ENCODE results near the gene SRPRA. TPM values are rescaled to one million over a fixed set of nuclear protein-coding genes. Genes with fewer than 3 reads are reported as not detected.

Gene SRPRA
- total and polyA plus RNA-seq, 2 donors (not counting 1 experiment from before 2014, with no cell fraction given): 115 to 136 TPM

GRCh38 chr11:126317756-126318573 lies 49.3 kb upstream of the SRPRA start:
- Mint-ChIP-seq H3K27me3 (no peaks in the 10 kb centered on the region), H3K9me3 (ENCODE audit: insufficient read depth) (no peaks in the 10 kb centered on the region), H3K27ac (no peak overlapping the region), H3K4me1 (peaks cover 30% of the 10 kb centered on the region), H3K4me3 (no peak overlapping the region)
- no peak overlapping the region for H3K9ac ChIP-seq (ENCODE audit: low read length)
- H2AFZ ChIP-seq (ENCODE audit: insufficient read depth, low read depth, low read length, poor library complexity, severe bottlenecking): no peak overlapping the region
- CTCF ChIA-PET: no interaction called here
- 50% methylated on average over 10 of the region's 14 CpGs for WGBS (ENCODE audit: insufficient coverage)
- H3K27ac ChIP-seq (ENCODE audit: low read length in 2 of 2): no peak overlapping the region
- H3K27me3 ChIP-seq (replicated peaks in 1 of 4; ENCODE audit: control extremely low read depth in 1 of 4, control insufficient read depth in 3 of 4, insufficient read depth in 4 of 4, low read length in 3 of 4): no peaks in the 10 kb centered on the region
- peaks cover 48% of the 10 kb centered on the region for H3K79me2 ChIP-seq (ENCODE audit: control insufficient read depth, insufficient read depth, low read length)
- TF ChIP-seq CTCF (IDR thresholded peaks at IDR 0.05) (no peak), EZH2 (IDR thresholded peaks at IDR 0.05; ENCODE audit: borderline replicate concordance, insufficient read depth, low read depth, low read length, poor library complexity, severe bottlenecking) (no peak)
- no peak for DNase-seq
- POLR2A ChIA-PET: no interaction called here
- no peak for ATAC-seq (ENCODE audit: low read depth)
- no peaks in the 10 kb centered on the region for H3K9me3 ChIP-seq (ENCODE audit: control extremely low read depth in 1 of 3, control insufficient read depth in 2 of 3, insufficient read depth in 1 of 3, low read length in 2 of 3)
- intact Hi-C loops (cut with micrococcal nuclease): no loop called here
- peaks cover 18% of the 10 kb centered on the region for H4K20me1 ChIP-seq (ENCODE audit: control insufficient read depth, insufficient read depth, low read length, poor library complexity, severe bottlenecking)
- peaks cover 10 to 12% of the 10 kb centered on the region in 2 donors for H3K4me1 ChIP-seq (ENCODE audit: control insufficient read depth in 2 of 2, insufficient read depth in 2 of 2, low read length in 2 of 2)
- peak overlapping the region; percentile 22 for H3K4me2 ChIP-seq (replicated peaks; ENCODE audit: low read depth, low read length, poor library complexity, severe bottlenecking)
- H3K4me3 ChIP-seq (ENCODE audit: control extremely low read depth in 1 of 5, extremely low read depth in 1 of 5, insufficient read depth in 1 of 5, low read depth in 2 of 5, low read length in 4 of 5): no peak overlapping the region
- peaks cover 0 to 38% of the 10 kb centered on the region in 2 experiments for H3K36me3 ChIP-seq (replicated peaks in 1 of 2; ENCODE audit: control extremely low read depth in 1 of 2, control insufficient read depth in 1 of 2, extremely low read depth in 1 of 2, insufficient read depth in 2 of 2, low read length in 1 of 2)

- Histone ChIP-seq H2AFZ (ENCODE audit: insufficient read depth, low read depth, low read length, poor library complexity, severe bottlenecking) (no peak overlapping the region), H3K36me3 (replicated peaks in 1 of 2; ENCODE audit: control extremely low read depth in 1 of 2, control insufficient read depth in 1 of 2, extremely low read depth in 1 of 2, insufficient read depth in 2 of 2, low read length in 1 of 2) (peaks cover 0 to 43% of the 10 kb centered on the region in 2 experiments), H3K4me1 (ENCODE audit: control insufficient read depth in 2 of 2, insufficient read depth in 2 of 2, low read length in 2 of 2) (peaks cover 10 to 12% of the 10 kb centered on the region in 2 donors), H3K27me3 (replicated peaks in 1 of 4; ENCODE audit: control extremely low read depth in 1 of 4, control insufficient read depth in 3 of 4, insufficient read depth in 4 of 4, low read length in 3 of 4) (no peaks in the 10 kb centered on the region), H3K9ac (ENCODE audit: low read length) (no peak overlapping the region), H3K79me2 (ENCODE audit: control insufficient read depth, insufficient read depth, low read length) (peaks cover 54% of the 10 kb centered on the region), H3K4me2 (replicated peaks; ENCODE audit: low read depth, low read length, poor library complexity, severe bottlenecking) (no peak overlapping the region), H4K20me1 (ENCODE audit: control insufficient read depth, insufficient read depth, low read length, poor library complexity, severe bottlenecking) (peaks cover 18% of the 10 kb centered on the region), H3K9me3 (ENCODE audit: control extremely low read depth in 1 of 3, control insufficient read depth in 2 of 3, insufficient read depth in 1 of 3, low read length in 2 of 3) (no peaks in the 10 kb centered on the region), H3K27ac (ENCODE audit: low read length in 2 of 2) (no peak overlapping the region), H3K4me3 (ENCODE audit: control extremely low read depth in 1 of 5, extremely low read depth in 1 of 5, insufficient read depth in 1 of 5, low read depth in 2 of 5, low read length in 4 of 5) (no peak overlapping the region)
- Mint-ChIP-seq H3K27me3 (no peaks in the 10 kb centered on the region), H3K9me3 (ENCODE audit: insufficient read depth) (no peaks in the 10 kb centered on the region), H3K4me1 (peaks cover 30% of the 10 kb centered on the region), H3K27ac (no peak overlapping the region), H3K4me3 (no peak overlapping the region)
- intact Hi-C loops (cut with micrococcal nuclease): no loop called here
- ChIA-PET CTCF (no interaction called here), POLR2A (no interaction called here)
- DNase-seq (no peak), ATAC-seq (ENCODE audit: low read depth) (no peak)
- no peak for TF ChIP-seq CTCF (IDR thresholded peaks at IDR 0.05)
- no peak for TF ChIP-seq EZH2 (IDR thresholded peaks at IDR 0.05; ENCODE audit: borderline replicate concordance, insufficient read depth, low read depth, low read length, poor library complexity, severe bottlenecking)
- 29% methylated on average over 1 of the region's 1 CpG for WGBS (ENCODE audit: insufficient coverage)
Observed at GRCh38 chr11:126317432-126317755, 48.7 kb upstream of the SRPRA start.

All from B cell (primary cell).